ENCODE data around the gene MB21D2. TPM values are rescaled to one million over a fixed set of nuclear protein-coding genes. Genes with fewer than 3 reads are reported as not detected.

MB21D2 gene
- total and polyA plus RNA-seq, 2 of the 8 experiments (the other 6 are each of a cell fraction or from before 2014, with no cell fraction given), result 10.0 to 21.0 TPM

DNA sequence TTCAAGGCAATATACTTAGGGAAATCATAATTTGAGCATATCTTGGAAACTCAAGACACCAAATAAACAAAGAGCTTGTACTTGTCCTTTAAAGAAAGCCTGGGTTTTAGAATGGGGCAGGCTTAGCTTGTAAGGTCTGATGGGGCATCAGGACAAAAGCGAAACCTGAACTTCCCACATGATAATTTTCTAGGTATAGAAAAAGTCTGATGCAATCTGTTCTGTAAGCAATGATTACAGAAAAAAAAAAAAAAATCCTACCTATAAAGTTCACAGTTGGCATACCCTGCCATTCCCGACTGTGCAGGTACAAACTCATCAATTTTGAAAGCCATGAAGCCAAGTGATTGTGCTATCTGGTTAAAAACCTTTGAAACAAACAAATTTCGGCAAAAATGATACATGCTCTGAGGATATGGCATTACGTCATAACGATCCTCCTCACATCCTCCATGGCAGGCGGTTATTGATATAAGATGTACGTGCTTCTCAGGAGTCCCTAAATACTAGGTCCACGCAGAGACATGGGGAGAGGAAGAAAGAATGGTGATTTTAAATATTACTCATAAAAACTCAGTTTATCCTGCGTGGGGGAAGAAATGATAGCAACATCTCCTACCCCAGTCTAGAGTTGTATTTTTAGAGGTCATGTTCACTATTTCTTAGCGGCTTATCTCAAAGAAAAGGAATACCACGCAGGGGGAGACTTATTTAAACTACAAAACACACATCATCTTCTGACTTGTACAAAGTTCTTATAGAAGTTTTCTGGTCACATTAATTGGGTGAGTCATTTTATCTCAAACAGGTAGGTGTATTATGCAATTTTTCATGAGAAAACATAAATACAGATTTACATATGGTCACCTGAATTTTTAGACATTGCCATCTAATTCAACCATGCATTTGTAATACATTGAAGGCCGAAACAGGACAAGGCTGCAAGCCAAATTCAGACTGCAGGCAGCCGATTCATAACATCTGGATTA is 27.0 kb downstream of the MB21D2 start (continued):
- TF ChIP-seq JUND (IDR thresholded peaks at IDR 0.05; ENCODE audit: low read length) (no peak), TAF7 (optimal IDR thresholded peaks at IDR 0.05; ENCODE audit: borderline replicate concordance, low read depth, low read length) (no peak), TBP (IDR thresholded peaks at IDR 0.05; ENCODE audit: low read depth, low read length) (no peak), GABPA (IDR thresholded peaks at IDR 0.05; ENCODE audit: borderline replicate concordance, insufficient read depth, low read length) (no peak), CEBPB (IDR thresholded peaks at IDR 0.05; ENCODE audit: low read depth, low read length) (no peak), BACH1 (IDR thresholded peaks at IDR 0.05; ENCODE audit: low read length) (no peak), YY1 (IDR thresholded peaks at IDR 0.05; ENCODE audit: low read depth, low read length) (no peak), TAF1 (IDR thresholded peaks at IDR 0.05; ENCODE audit: low read depth, low read length) (no peak)
- TF ChIP-seq, protein P1, sequence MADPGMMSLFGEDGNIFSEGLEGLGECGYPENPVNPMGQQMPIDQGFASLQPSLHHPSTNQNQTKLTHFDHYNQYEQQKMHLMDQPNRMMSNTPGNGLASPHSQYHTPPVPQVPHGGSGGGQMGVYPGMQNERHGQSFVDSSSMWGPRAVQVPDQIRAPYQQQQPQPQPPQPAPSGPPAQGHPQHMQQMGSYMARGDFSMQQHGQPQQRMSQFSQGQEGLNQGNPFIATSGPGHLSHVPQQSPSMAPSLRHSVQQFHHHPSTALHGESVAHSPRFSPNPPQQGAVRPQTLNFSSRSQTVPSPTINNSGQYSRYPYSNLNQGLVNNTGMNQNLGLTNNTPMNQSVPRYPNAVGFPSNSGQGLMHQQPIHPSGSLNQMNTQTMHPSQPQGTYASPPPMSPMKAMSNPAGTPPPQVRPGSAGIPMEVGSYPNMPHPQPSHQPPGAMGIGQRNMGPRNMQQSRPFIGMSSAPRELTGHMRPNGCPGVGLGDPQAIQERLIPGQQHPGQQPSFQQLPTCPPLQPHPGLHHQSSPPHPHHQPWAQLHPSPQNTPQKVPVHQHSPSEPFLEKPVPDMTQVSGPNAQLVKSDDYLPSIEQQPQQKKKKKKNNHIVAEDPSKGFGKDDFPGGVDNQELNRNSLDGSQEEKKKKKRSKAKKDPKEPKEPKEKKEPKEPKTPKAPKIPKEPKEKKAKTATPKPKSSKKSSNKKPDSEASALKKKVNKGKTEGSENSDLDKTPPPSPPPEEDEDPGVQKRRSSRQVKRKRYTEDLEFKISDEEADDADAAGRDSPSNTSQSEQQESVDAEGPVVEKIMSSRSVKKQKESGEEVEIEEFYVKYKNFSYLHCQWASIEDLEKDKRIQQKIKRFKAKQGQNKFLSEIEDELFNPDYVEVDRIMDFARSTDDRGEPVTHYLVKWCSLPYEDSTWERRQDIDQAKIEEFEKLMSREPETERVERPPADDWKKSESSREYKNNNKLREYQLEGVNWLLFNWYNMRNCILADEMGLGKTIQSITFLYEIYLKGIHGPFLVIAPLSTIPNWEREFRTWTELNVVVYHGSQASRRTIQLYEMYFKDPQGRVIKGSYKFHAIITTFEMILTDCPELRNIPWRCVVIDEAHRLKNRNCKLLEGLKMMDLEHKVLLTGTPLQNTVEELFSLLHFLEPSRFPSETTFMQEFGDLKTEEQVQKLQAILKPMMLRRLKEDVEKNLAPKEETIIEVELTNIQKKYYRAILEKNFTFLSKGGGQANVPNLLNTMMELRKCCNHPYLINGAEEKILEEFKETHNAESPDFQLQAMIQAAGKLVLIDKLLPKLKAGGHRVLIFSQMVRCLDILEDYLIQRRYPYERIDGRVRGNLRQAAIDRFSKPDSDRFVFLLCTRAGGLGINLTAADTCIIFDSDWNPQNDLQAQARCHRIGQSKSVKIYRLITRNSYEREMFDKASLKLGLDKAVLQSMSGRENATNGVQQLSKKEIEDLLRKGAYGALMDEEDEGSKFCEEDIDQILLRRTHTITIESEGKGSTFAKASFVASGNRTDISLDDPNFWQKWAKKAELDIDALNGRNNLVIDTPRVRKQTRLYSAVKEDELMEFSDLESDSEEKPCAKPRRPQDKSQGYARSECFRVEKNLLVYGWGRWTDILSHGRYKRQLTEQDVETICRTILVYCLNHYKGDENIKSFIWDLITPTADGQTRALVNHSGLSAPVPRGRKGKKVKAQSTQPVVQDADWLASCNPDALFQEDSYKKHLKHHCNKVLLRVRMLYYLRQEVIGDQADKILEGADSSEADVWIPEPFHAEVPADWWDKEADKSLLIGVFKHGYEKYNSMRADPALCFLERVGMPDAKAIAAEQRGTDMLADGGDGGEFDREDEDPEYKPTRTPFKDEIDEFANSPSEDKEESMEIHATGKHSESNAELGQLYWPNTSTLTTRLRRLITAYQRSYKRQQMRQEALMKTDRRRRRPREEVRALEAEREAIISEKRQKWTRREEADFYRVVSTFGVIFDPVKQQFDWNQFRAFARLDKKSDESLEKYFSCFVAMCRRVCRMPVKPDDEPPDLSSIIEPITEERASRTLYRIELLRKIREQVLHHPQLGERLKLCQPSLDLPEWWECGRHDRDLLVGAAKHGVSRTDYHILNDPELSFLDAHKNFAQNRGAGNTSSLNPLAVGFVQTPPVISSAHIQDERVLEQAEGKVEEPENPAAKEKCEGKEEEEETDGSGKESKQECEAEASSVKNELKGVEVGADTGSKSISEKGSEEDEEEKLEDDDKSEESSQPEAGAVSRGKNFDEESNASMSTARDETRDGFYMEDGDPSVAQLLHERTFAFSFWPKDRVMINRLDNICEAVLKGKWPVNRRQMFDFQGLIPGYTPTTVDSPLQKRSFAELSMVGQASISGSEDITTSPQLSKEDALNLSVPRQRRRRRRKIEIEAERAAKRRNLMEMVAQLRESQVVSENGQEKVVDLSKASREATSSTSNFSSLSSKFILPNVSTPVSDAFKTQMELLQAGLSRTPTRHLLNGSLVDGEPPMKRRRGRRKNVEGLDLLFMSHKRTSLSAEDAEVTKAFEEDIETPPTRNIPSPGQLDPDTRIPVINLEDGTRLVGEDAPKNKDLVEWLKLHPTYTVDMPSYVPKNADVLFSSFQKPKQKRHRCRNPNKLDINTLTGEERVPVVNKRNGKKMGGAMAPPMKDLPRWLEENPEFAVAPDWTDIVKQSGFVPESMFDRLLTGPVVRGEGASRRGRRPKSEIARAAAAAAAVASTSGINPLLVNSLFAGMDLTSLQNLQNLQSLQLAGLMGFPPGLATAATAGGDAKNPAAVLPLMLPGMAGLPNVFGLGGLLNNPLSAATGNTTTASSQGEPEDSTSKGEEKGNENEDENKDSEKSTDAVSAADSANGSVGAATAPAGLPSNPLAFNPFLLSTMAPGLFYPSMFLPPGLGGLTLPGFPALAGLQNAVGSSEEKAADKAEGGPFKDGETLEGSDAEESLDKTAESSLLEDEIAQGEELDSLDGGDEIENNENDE (IDR thresholded peaks at IDR 0.05; ENCODE audit: insufficient replicate concordance, low read length), result no peak

Data from H1 (cell line).